Smooth muscle cell (in vitro differentiated cells): ENCODE data around the gene GJA5. TPM values are rescaled to one million over a fixed set of nuclear protein-coding genes. Genes with fewer than 3 reads are reported as not detected.

Experiments
- DNase-seq: peaks from one replicate; lab custom pipeline; 2025; ENCODE audit not compliant: unreplicated experiment; lab: John Stamatoyannopoulos, UW
- H2AFZ ChIP-seq: fragments of 200-600 bp; sonication (generic); 2 replicates; pipeline ENCODE4 v1.6.0; 2016; ENCODE audit warnings: antibody characterized with exemption, low read depth, mild to moderate bottlenecking
- H3F3A ChIP-seq: fragments of 200-600 bp; sonication (generic); 2 replicates; pipeline ENCODE4 v1.6.0; 2017; ENCODE audit warnings: antibody characterized with exemption, low read depth
- H3K27ac ChIP-seq: fragments of 200-600 bp; sonication (generic); 2 replicates; pipeline ENCODE4 v1.5.1; 2016; ENCODE audit warnings: low read depth, mild to moderate bottlenecking
- H3K27me3 ChIP-seq: fragments of 200-600 bp; sonication (generic); 2 replicates; pipeline ENCODE4 v1.6.1; 2016; ENCODE audit warnings: low read depth, mild to moderate bottlenecking
- H3K36me3 ChIP-seq: fragments of 200-600 bp; sonication (generic); 2 replicates; pipeline ENCODE4 v1.5.1; 2016; ENCODE audit warnings: low read depth
- H3K4me1 ChIP-seq: fragments of 200-600 bp; sonication (generic); 2 replicates; pipeline ENCODE4 v1.5.1; 2016; ENCODE audit warnings: low read depth
- H3K4me2 ChIP-seq: fragments of 200-600 bp; sonication (generic); 2 replicates; pipeline ENCODE4 v1.6.0; 2016; ENCODE audit warnings: mild to moderate bottlenecking
- H3K4me3 ChIP-seq: fragments of 200-600 bp; sonication (generic); 2 replicates; pipeline ENCODE4 v1.5.1; 2016; ENCODE audit warnings: mild to moderate bottlenecking
- H3K79me2 ChIP-seq: fragments of 200-600 bp; sonication (generic); 2 replicates; pipeline ENCODE4 v1.6.0; 2016; ENCODE audit warnings: low read depth, mild to moderate bottlenecking
- H3K9ac ChIP-seq: fragments of 200-600 bp; sonication (generic); 2 replicates; pipeline ENCODE4 v1.6.0; 2016; ENCODE audit warnings: low read depth
- H3K9me3 ChIP-seq: fragments of 200-600 bp; sonication (generic); replicated peaks from 2 replicates; pipeline ENCODE4 v1.5.1; 2016; ENCODE audit warnings: low read depth
- H4K20me1 ChIP-seq: fragments of 200-600 bp; sonication (generic); 2 replicates; pipeline ENCODE4 v1.6.0; 2016; ENCODE audit warnings: low read depth
- CTCF ChIP-seq: fragments of 200-600 bp; sonication (generic); IDR thresholded peaks from 2 replicates; pipeline ENCODE4 v1.5.1; 2017; ENCODE audit warnings: borderline replicate concordance, mild to moderate bottlenecking, antibody characterized with exemption; ENCODE audit not compliant: insufficient read depth, poor library complexity, severe bottlenecking
- polyA plus RNA-seq: library from polyadenylated mRNA; unstranded; fragments of >200 nt; fragmentation: Nextera tagmentation; extraction: Ambion mirVana; gene quantifications from 2 replicates; pipeline ENCODE4 v1.2.1, GENCODE V29; 2016
- total RNA-seq: library from RNA; depleted of rRNA; stranded (reverse); fragments of >200 nt; gene quantifications from 2 replicates; pipeline ENCODE4 v1.2.3, GENCODE V29; 2014

The GJA5 gene
- total and polyA plus RNA-seq, 2 experiments from 2014 or later = 0.18 to 2.8 TPM

GRCh38 chr1:147712605-147713004, 47.8 kb downstream of the GJA5 start:
- no peak for DNase-seq
- H3F3A ChIP-seq = no peaks in the 10 kb centered on the region
- H3K79me2 ChIP-seq = no peaks in the 10 kb centered on the region
- no peaks in the 10 kb centered on the region for H3K9me3 ChIP-seq
- H4K20me1 ChIP-seq = no peaks in the 10 kb centered on the region
- H3K4me2 ChIP-seq = no peak overlapping the region
- no peak overlapping the region for H2AFZ ChIP-seq
- H3K4me1 ChIP-seq = no peaks in the 10 kb centered on the region
- no peaks in the 10 kb centered on the region for H3K36me3 ChIP-seq
- H3K27ac ChIP-seq = no peak overlapping the region
- no peak overlapping the region for H3K4me3 ChIP-seq
- no peaks in the 10 kb centered on the region for H3K27me3 ChIP-seq
- H3K9ac ChIP-seq = no peak overlapping the region
- no peak for TF ChIP-seq CTCF

Other genes starting within 250 kb of the GJA5 start
- 12.2 and 19.2 TPM in 2 replicates for gene BCL9, start 219.1 kb downstream of the GJA5 start, total RNA-seq
- 11.1 and 15.6 TPM in 2 replicates for gene BCL9, start 219.1 kb downstream of the GJA5 start, polyA plus RNA-seq
- gene ACP6, start 90.1 kb downstream of the GJA5 start, total RNA-seq = 6.4 and 7.6 TPM in 2 replicates
- 11.8 and 12.5 TPM in 2 replicates for gene ACP6, start 90.1 kb downstream of the GJA5 start, polyA plus RNA-seq
- gene GJA8, start 142.2 kb upstream of the GJA5 start, total RNA-seq = not detected in 2 replicates
- not detected in 2 replicates for gene GJA8, start 142.2 kb upstream of the GJA5 start, polyA plus RNA-seq
- gene GPR89B, start 167.8 kb upstream of the GJA5 start, total RNA-seq = 28.6 and 31.3 TPM in 2 replicates
- gene GPR89B, start 167.8 kb upstream of the GJA5 start, polyA plus RNA-seq = 10.8 and 15.6 TPM in 2 replicates